Activated CD4-positive, alpha-beta memory T cell treated with anti-CD3 and anti-CD28 coated beads for 36 hours (primary cell): ENCODE measurements around the gene PCDHB10. TPM values are rescaled to one million over a fixed set of nuclear protein-coding genes. Genes with fewer than 3 reads are reported as not detected.
"Not testable (repeated sequence)": the region's sequence is repeated elsewhere in the genome, so short reads cannot be mapped to it uniquely, and the experiment has no call there.

Source experiments
- CTCF ChIA-PET: fragments of 350-600 bp; sonication (Branson Sonifier 250); formaldehyde crosslinking; loops from one replicate; lab custom pipeline; 2021; ENCODE audit warnings: antibody characterized with exemption, inconsistent platforms; lab: Charles Lee
- POLR2A ChIA-PET: fragments of 350-600 bp; sonication (Branson Sonifier 250); formaldehyde crosslinking; loops from one replicate; lab custom pipeline; 2021; ENCODE audit warnings: antibody characterized with exemption; lab: Charles Lee
- DNase-seq: peaks from one replicate; pipeline ENCODE4 v3.0.0-alpha.2; 2020
- H3K27ac Mint-ChIP-seq: one replicate; pipeline ENCODE4 v1.8.0; 2021; ENCODE audit warnings: mixed read lengths
- H3K27me3 Mint-ChIP-seq: one replicate; pipeline ENCODE4 v1.8.0; 2021; ENCODE audit warnings: mixed read lengths
- H3K36me3 Mint-ChIP-seq: one replicate; pipeline ENCODE4 v1.8.0; 2021; ENCODE audit warnings: mixed read lengths
- H3K4me1 Mint-ChIP-seq: one replicate; pipeline ENCODE4 v1.8.0; 2021; ENCODE audit warnings: low read depth, mixed read lengths
- H3K4me3 Mint-ChIP-seq: one replicate; pipeline ENCODE4 v1.8.0; 2021; ENCODE audit warnings: mild to moderate bottlenecking, mixed read lengths
- H3K9me3 Mint-ChIP-seq: one replicate; pipeline ENCODE4 v1.8.0; 2021; ENCODE audit warnings: mixed read lengths
- intact Hi-C: fragments of 100-400 bp; cut with micrococcal nuclease; formaldehyde crosslinking; loops from one replicate; pipeline ENCODE4 v1.15.1; 2023
- total RNA-seq, 2 experiments: library from RNA; stranded (reverse); gene quantifications; one replicate each; pipeline ENCODE4 v1.2.3, GENCODE V29; 2021

Gene PCDHB10
- not detected for total RNA-seq

- H3K4me3 Mint-ChIP-seq: no peak within 1 kb of the TSS
- peak; percentile 54 for DNase-seq
- peaks cover 25% of the 10 kb centered on the region for H3K9me3 Mint-ChIP-seq
- peaks cover 9% of the 10 kb centered on the region for H3K36me3 Mint-ChIP-seq
- intact Hi-C loops: no loop called here
- peaks cover 2% of the 10 kb centered on the region for H3K4me1 Mint-ChIP-seq
- POLR2A ChIA-PET: no interaction called here
- H3K27me3 Mint-ChIP-seq: peaks cover 33% of the 10 kb centered on the region
- CTCF ChIA-PET: interaction anchor here (0.7 to 1.5 kb wide), 5 partner anchors 14 to 372 kb away, joined by 3 to 6 read pairs (median 3); partner anchors contain the start of gene PCDHGA10
- no peak within 1 kb of the TSS for H3K27ac Mint-ChIP-seq
Observed at GRCh38 chr5:141192110-141192725, at the start of gene PCDHB10. Gene PCDHB10, plus strand, starts transcription at chr5:141192353. Its CDS starts 200 bp downstream, at chr5:141192553.

- CTCF ChIA-PET: no interaction called here
- peaks cover 27% of the 10 kb centered on the region for H3K27me3 Mint-ChIP-seq
Observed at GRCh38 chr5:141149812-141150211, 42.3 kb upstream of the PCDHB10 start, which contains the start of gene PCDHB6. Gene PCDHB6, plus strand, starts transcription at chr5:141150057. Its CDS starts 201 bp downstream, at chr5:141150258.

DNA sequence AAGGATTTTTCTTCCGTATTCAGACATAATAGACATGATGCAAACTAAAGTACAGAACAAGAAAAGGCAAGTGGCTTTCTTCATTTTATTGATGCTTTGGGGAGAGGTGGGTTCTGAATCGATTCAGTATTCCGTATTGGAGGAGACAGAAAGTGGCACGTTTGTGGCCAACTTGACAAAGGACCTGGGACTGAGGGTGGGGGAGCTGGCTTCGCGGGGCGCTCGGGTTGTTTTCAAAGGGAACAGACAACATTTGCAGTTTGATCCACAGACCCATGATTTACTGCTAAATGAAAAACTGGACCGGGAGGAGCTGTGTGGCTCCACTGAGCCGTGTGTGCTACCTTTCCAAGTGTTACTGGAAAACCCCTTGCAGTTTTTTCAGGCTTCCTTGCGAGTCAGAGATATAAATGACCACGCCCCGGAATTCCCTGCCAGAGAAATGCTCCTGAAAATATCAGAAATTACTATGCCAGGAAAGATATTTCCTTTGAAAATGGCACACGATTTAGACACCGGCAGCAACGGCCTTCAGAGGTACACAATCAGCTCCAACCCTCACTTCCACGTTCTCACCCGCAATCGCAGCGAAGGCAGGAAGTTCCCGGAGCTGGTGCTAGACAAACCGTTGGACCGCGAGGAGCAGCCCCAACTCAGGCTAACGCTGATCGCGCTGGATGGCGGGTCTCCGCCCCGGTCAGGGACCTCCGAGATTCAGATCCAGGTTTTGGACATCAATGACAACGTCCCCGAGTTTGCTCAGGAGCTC is 41.7 kb upstream of the PCDHB10 start:
- H3K27ac Mint-ChIP-seq: no peak overlapping the region
- peaks cover 19% of the 10 kb centered on the region for H3K9me3 Mint-ChIP-seq
- ChIA-PET POLR2A (no interaction called here), CTCF (interaction anchor here (0.6 kb wide), 1 partner anchor 170 kb away, joined by 3 read pairs; the partner anchor contains the start of gene TAF7)
- H3K27me3 Mint-ChIP-seq: peaks cover 27% of the 10 kb centered on the region
- H3K4me1 Mint-ChIP-seq: no peaks in the 10 kb centered on the region
- DNase-seq: no peak
- H3K4me3 Mint-ChIP-seq: no peak overlapping the region
- intact Hi-C loops: no loop called here
- H3K36me3 Mint-ChIP-seq: peaks cover 9% of the 10 kb centered on the region

More at GRCh38 chr5:141149812-141150211, 42.3 kb upstream of the PCDHB10 start, which contains the start of gene PCDHB6:
- intact Hi-C loops: no loop called here
- no peak for DNase-seq
- POLR2A ChIA-PET: no interaction called here
- Mint-ChIP-seq H3K9me3 (peaks cover 19% of the 10 kb centered on the region), H3K4me3 (no peak within 1 kb of the TSS), H3K27ac (no peak within 1 kb of the TSS), H3K36me3 (peaks cover 9% of the 10 kb centered on the region), H3K4me1 (no peaks in the 10 kb centered on the region)

- peaks cover 19% of the 10 kb centered on the region for H3K9me3 Mint-ChIP-seq
- intact Hi-C loops: no loop called here
- H3K4me1 Mint-ChIP-seq: no peaks in the 10 kb centered on the region
- H3K4me3 Mint-ChIP-seq: no peak overlapping the region
- peaks cover 9% of the 10 kb centered on the region for H3K36me3 Mint-ChIP-seq
- POLR2A ChIA-PET: no interaction called here
- no peak overlapping the region for H3K27ac Mint-ChIP-seq
- DNase-seq: no peak
- H3K27me3 Mint-ChIP-seq: peaks cover 27% of the 10 kb centered on the region
- CTCF ChIA-PET: interaction anchor here (0.6 kb wide), 1 partner anchor 170 kb away, joined by 3 read pairs; the partner anchor contains the start of gene TAF7
Observed at GRCh38 chr5:141150993-141151325, 41.2 kb upstream of the PCDHB10 start.

GRCh38 chr5:141151632-141152031 is 40.5 kb upstream of the PCDHB10 start:
- H3K27ac Mint-ChIP-seq, DNase-seq, POLR2A ChIA-PET, intact Hi-C loops, H3K4me3 Mint-ChIP-seq, H3K4me1 Mint-ChIP-seq: not testable (repeated sequence)
- peaks cover 19% of the 10 kb centered on the region for H3K9me3 Mint-ChIP-seq
- H3K27me3 Mint-ChIP-seq: peaks cover 34% of the 10 kb centered on the region
- peaks cover 10% of the 10 kb centered on the region for H3K36me3 Mint-ChIP-seq
- CTCF ChIA-PET: interaction anchor here (0.6 kb wide), 1 partner anchor 287 kb away, joined by 3 read pairs; no protein-coding TSS in a partner anchor

GRCh38 chr5:141152096-141152495 is 40.1 kb upstream of the PCDHB10 start:
- Mint-ChIP-seq H3K9me3 (peaks cover 21% of the 10 kb centered on the region), H3K27me3 (peaks cover 39% of the 10 kb centered on the region), H3K36me3 (peaks cover 12% of the 10 kb centered on the region)
- CTCF ChIA-PET: interaction anchor here (0.6 kb wide), 1 partner anchor 288 kb away, joined by 3 read pairs; no protein-coding TSS in a partner anchor
- POLR2A ChIA-PET, intact Hi-C loops, H3K4me1 Mint-ChIP-seq, DNase-seq, H3K27ac Mint-ChIP-seq, H3K4me3 Mint-ChIP-seq: not testable (repeated sequence)

- intact Hi-C loops: no loop called here
- no peak for DNase-seq
- H3K27ac Mint-ChIP-seq: no peak overlapping the region
- peaks cover 23% of the 10 kb centered on the region for H3K9me3 Mint-ChIP-seq
- H3K4me1 Mint-ChIP-seq: no peaks in the 10 kb centered on the region
- peaks cover 10% of the 10 kb centered on the region for H3K36me3 Mint-ChIP-seq
- peaks cover 34% of the 10 kb centered on the region for H3K27me3 Mint-ChIP-seq
- no peak overlapping the region for H3K4me3 Mint-ChIP-seq
- POLR2A ChIA-PET: no interaction called here
- CTCF ChIA-PET: no interaction called here
Observed at GRCh38 chr5:141155540-141156374, 36.4 kb upstream of the PCDHB10 start.

DNA sequence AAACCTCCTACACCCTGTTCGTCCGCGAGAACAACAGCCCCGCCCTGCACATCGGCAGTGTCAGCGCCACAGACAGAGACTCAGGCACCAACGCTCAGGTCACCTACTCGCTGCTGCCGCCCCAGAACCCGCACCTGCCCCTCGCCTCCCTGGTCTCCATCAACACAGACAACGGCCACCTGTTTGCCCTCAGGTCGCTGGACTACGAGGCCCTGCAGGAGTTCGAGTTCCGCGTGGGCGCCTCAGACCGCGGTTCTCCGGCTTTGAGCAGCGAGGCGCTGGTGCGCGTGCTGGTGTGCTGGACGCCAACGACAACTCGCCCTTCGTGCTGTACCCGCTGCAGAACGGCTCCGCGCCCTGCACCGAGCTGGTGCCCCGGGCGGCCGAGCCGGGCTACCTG is 34.8 kb upstream of the PCDHB10 start:
- DNase-seq, H3K36me3 Mint-ChIP-seq, intact Hi-C loops, H3K4me1 Mint-ChIP-seq, H3K27ac Mint-ChIP-seq, H3K4me3 Mint-ChIP-seq, POLR2A ChIA-PET, CTCF ChIA-PET: not testable (repeated sequence)
- peaks cover 24% of the 10 kb centered on the region for H3K27me3 Mint-ChIP-seq
- peaks cover 14% of the 10 kb centered on the region for H3K9me3 Mint-ChIP-seq

DNA sequence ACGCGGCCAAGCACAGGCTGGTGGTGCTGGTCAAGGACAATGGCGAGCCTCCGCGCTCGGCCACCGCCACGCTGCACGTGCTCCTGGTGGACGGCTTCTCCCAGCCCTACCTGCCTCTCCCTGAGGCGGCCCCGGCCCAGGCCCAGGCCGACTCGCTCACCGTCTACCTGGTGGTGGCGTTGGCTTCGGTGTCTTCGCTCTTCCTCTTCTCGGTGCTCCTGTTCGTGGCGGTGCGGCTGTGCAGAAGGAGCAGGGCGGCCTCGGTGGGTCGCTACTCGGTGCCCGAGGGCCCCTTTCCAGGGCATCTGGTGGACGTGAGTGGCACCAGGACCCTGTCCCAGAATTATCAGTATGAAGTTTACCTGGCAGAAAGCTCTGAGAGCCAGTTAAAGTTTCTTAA is 34.3 kb upstream of the PCDHB10 start:
- POLR2A ChIA-PET, H3K27ac Mint-ChIP-seq, intact Hi-C loops, H3K4me1 Mint-ChIP-seq, DNase-seq, H3K36me3 Mint-ChIP-seq, H3K4me3 Mint-ChIP-seq, CTCF ChIA-PET: not testable (repeated sequence)
- Mint-ChIP-seq H3K9me3 (peaks cover 14% of the 10 kb centered on the region), H3K27me3 (peaks cover 21% of the 10 kb centered on the region)

DNA sequence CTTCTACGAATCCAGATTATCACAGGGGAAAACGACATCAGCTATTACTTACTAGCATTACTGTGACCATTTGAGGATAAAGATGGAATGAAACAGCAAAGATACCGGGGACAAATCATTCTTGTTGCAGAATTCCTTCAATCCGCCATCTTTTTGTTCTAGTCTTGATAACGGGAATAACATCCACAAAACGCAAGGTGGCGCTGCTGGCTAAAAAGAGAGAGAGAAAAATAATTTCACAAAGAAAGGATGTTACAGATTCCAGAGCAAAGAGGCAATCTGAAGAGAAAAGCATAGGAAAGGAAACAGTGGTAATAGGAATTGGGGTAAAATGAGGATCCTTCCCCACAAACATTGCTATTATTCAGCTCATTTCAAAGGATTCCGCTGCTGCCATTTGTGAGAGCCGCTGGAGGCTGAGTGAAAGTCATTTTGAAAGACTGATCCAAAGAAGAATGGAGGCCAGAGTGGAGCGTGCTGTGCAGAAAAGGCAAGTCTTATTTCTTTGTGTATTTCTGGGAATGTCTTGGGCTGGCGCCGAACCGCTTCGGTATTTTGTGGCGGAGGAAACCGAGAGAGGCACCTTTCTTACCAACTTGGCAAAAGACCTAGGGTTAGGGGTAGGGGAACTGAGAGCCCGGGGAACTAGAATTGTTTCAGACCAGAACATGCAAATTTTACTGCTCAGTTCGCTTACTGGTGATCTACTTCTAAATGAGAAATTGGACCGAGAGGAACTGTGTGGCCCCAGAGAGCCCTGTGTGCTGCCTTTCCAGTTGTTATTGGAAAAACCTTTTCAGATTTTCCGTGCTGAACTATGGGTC is 19.6 kb upstream of the PCDHB10 start, which contains the start of gene PCDHB7:
Gene PCDHB7 (plus strand): TSS at position 264 of the 824 bp plus-strand sequence. CDS start 192 bp downstream, at position 456.
- H3K9me3 Mint-ChIP-seq: peaks cover 11% of the 10 kb centered on the region
- ChIA-PET CTCF (interaction anchor here (0.6 to 1.4 kb wide), 3 partner anchors 15 to 385 kb away, joined by 3 read pairs; partner anchors contain the start of gene PCDHB9), POLR2A (no interaction called here)
- intact Hi-C loops: no loop called here
- no peaks in the 10 kb centered on the region for H3K4me1 Mint-ChIP-seq
- no peak within 1 kb of the TSS for H3K27ac Mint-ChIP-seq
- peaks cover 25% of the 10 kb centered on the region for H3K27me3 Mint-ChIP-seq
- H3K36me3 Mint-ChIP-seq: peaks cover 1% of the 10 kb centered on the region
- DNase-seq: peak; percentile 35
- no peak within 1 kb of the TSS for H3K4me3 Mint-ChIP-seq
